GM21717 (cell line): ENCODE measurements around the gene COL4A1.

Source experiments
- ATAC-seq: cut with Tn5 transposase; IDR thresholded peaks from one replicate; pipeline ENCODE4 v1.9.1; 2021; ENCODE audit warnings: mild to moderate bottlenecking, moderate library complexity; ENCODE audit not compliant: unreplicated experiment

COL4A1 gene

GRCh38 chr13:110261166-110262081 is 45.5 kb downstream of the COL4A1 start:
- no peak for ATAC-seq

GRCh38 chr13:110259651-110260050 is 47.3 kb downstream of the COL4A1 start:
- no peak for ATAC-seq

GRCh38 chr13:110258876-110259631 is 47.9 kb downstream of the COL4A1 start:
- ATAC-seq: no peak

- no peak for ATAC-seq
Observed at GRCh38 chr13:110257408-110257807, 49.5 kb downstream of the COL4A1 start.

GRCh38 chr13:110256126-110256905 is 50.6 kb downstream of the COL4A1 start:
- ATAC-seq: no peak

GRCh38 chr13:110254751-110255553 is 52.0 kb downstream of the COL4A1 start:
- ATAC-seq: no peak

- ATAC-seq: no peak
Observed at GRCh38 chr13:110254151-110254679, 52.7 kb downstream of the COL4A1 start.

GRCh38 chr13:110251193-110251819 is 55.7 kb downstream of the COL4A1 start:
- ATAC-seq: no peak

GRCh38 chr13:110250258-110250891 is 56.6 kb downstream of the COL4A1 start:
- no peak for ATAC-seq

- no peak for ATAC-seq
Observed at GRCh38 chr13:110249326-110249725, 57.6 kb downstream of the COL4A1 start.

- no peak for ATAC-seq
Observed at GRCh38 chr13:110248449-110249143, 58.4 kb downstream of the COL4A1 start.

GRCh38 chr13:110246530-110246929 is 60.4 kb downstream of the COL4A1 start:
- ATAC-seq: no peak

- no peak for ATAC-seq
Observed at GRCh38 chr13:110245416-110245899, 61.5 kb downstream of the COL4A1 start.

- ATAC-seq: no peak
Observed at GRCh38 chr13:110244976-110245375, 62.0 kb downstream of the COL4A1 start.

GRCh38 chr13:110244071-110244830 is 62.7 kb downstream of the COL4A1 start:
- ATAC-seq: no peak

GRCh38 chr13:110242615-110243014 is 64.3 kb downstream of the COL4A1 start:
- no peak for ATAC-seq

- no peak for ATAC-seq
Observed at GRCh38 chr13:110240943-110241342, 66.0 kb downstream of the COL4A1 start.

- ATAC-seq: no peak
Observed at GRCh38 chr13:110240352-110240751, 66.6 kb downstream of the COL4A1 start.
